GM23338 (cell line): ENCODE data around the gene MSH3. TPM values are rescaled to one million over a fixed set of nuclear protein-coding genes. Genes with fewer than 3 reads are reported as not detected.

Experiments
- ATAC-seq: fragments of 200-7000 bp; cut with Tn5 transposase; 3 replicates; pipeline ENCODE4 v1.9.1; 2020
- DNase-seq: peaks from one replicate; pipeline ENCODE4 v3.0.0-alpha.2; 2015; ENCODE audit warnings: low spot score
- H2AFZ ChIP-seq: fragments of 200-600 bp; sonication (generic); 2 replicates; pipeline ENCODE4 v1.8.0; 2016; ENCODE audit warnings: antibody characterized with exemption, mild to moderate bottlenecking, moderate library complexity
- H3F3A ChIP-seq: fragments of 200-600 bp; sonication (generic); replicated peaks from 2 replicates; pipeline ENCODE4 v1.8.0; 2017; ENCODE audit warnings: antibody characterized with exemption, mixed run types, low read depth
- H3K27ac ChIP-seq: fragments of 200-600 bp; sonication (generic); 2 replicates; pipeline ENCODE4 v1.6.1; 2016; ENCODE audit warnings: low read depth
- H3K27me3 ChIP-seq: fragments of 200-600 bp; sonication (generic); 2 replicates; pipeline ENCODE4 v1.8.0; 2016; ENCODE audit warnings: mild to moderate bottlenecking, mixed run types, moderate library complexity; ENCODE audit not compliant: insufficient read depth
- H3K36me3 ChIP-seq: fragments of 200-600 bp; sonication (generic); 2 replicates; pipeline ENCODE4 v1.8.0; 2016; ENCODE audit warnings: mild to moderate bottlenecking; ENCODE audit not compliant: insufficient read depth
- H3K4me1 ChIP-seq: fragments of 200-600 bp; sonication (generic); 2 replicates; pipeline ENCODE4 v1.8.0; 2016; ENCODE audit warnings: mild to moderate bottlenecking, moderate library complexity; ENCODE audit not compliant: insufficient read depth
- H3K4me2 ChIP-seq: fragments of 200-600 bp; sonication (generic); 2 replicates; pipeline ENCODE4 v1.7.1; 2017; ENCODE audit warnings: mixed run types
- H3K4me3 ChIP-seq: fragments of 200-600 bp; sonication (generic); 2 replicates; pipeline ENCODE4 v1.6.1; 2016; ENCODE audit warnings: mixed run types
- H3K79me2 ChIP-seq: fragments of 200-600 bp; sonication (generic); replicated peaks from 2 replicates; pipeline ENCODE4 v1.8.0; 2017; ENCODE audit warnings: mild to moderate bottlenecking; ENCODE audit not compliant: insufficient read depth
- H3K9me2 ChIP-seq: fragments of 200-600 bp; sonication (generic); 2 replicates; pipeline ENCODE4 v1.8.0; 2017; ENCODE audit not compliant: insufficient read depth
- H4K20me1 ChIP-seq: fragments of 200-600 bp; sonication (generic); replicated peaks from 2 replicates; pipeline ENCODE4 v1.8.0; 2017; ENCODE audit warnings: mild to moderate bottlenecking; ENCODE audit not compliant: insufficient read depth
- H3K27ac Mint-ChIP-seq: 2 replicates; pipeline ENCODE4 v1.8.0; 2020; ENCODE audit warnings: inconsistent platforms, mild to moderate bottlenecking, moderate library complexity, mixed read lengths
- H3K27me3 Mint-ChIP-seq: 3 replicates; pipeline ENCODE4 v1.8.0; 2022; ENCODE audit warnings: low read depth, mild to moderate bottlenecking, moderate library complexity, mixed read lengths, inconsistent platforms; ENCODE audit not compliant: insufficient read depth, poor library complexity
- H3K36me3 Mint-ChIP-seq: 3 replicates; pipeline ENCODE4 v1.8.0; 2021; ENCODE audit warnings: low read depth, mild to moderate bottlenecking, inconsistent platforms, moderate library complexity, mixed read lengths
- H3K4me1 Mint-ChIP-seq: 3 replicates; pipeline ENCODE4 v1.8.0; 2020; ENCODE audit warnings: mild to moderate bottlenecking, inconsistent platforms, mixed read lengths
- H3K4me3 Mint-ChIP-seq: 3 replicates; pipeline ENCODE4 v1.8.0; 2021; ENCODE audit warnings: moderate library complexity, mild to moderate bottlenecking, inconsistent platforms, mixed read lengths
- H3K9me3 Mint-ChIP-seq: 3 replicates; pipeline ENCODE4 v1.8.0; 2020; ENCODE audit warnings: moderate library complexity, mild to moderate bottlenecking, inconsistent platforms, mixed read lengths
- CREB1 ChIP-seq: fragments of 250-450 bp; sonication (Bioruptor Pico); IDR thresholded peaks from 2 replicates; pipeline ENCODE4 v1.5.0; 2020; ENCODE audit warnings: low read depth, mild to moderate bottlenecking, moderate library complexity
- CTCF ChIP-seq, 2 experiments: fragments of 200-600 bp in 1 of 2; sonication (generic) in 1 of 2; conservative IDR thresholded peaks; 2 replicates each; pipeline versions ENCODE4 v1.5.1 to v1.6.1; 2016 to 2017; ENCODE audit warnings: antibody characterized with exemption in 2 of 2, low read depth in 2 of 2, mild to moderate bottlenecking in 2 of 2, moderate library complexity in 1 of 2
- ETS1 ChIP-seq: IDR thresholded peaks from 2 replicates; pipeline ENCODE4 v1.6.1; 2016; ENCODE audit warnings: antibody characterized with exemption
- EZH2 ChIP-seq: fragments of 200-600 bp; sonication (generic); IDR thresholded peaks from one replicate; pipeline ENCODE4 v1.8.0; 2017; ENCODE audit warnings: antibody characterized with exemption, mild to moderate bottlenecking, low read depth; ENCODE audit not compliant: unreplicated experiment
- EZH2phosphoT487 ChIP-seq: fragments of 200-600 bp; sonication (generic); IDR thresholded peaks from one replicate; pipeline ENCODE4 v1.8.1; 2018; ENCODE audit warnings: antibody characterized with exemption; ENCODE audit not compliant: unreplicated experiment
- JUNB ChIP-seq: IDR thresholded peaks from one replicate; pipeline ENCODE4 v1.6.1; 2016; ENCODE audit warnings: antibody characterized with exemption; ENCODE audit not compliant: unreplicated experiment
- POLR2AphosphoS5 ChIP-seq: IDR thresholded peaks from 2 replicates; pipeline ENCODE4 v1.6.1; 2016; ENCODE audit warnings: antibody characterized with exemption, low read depth
- REST ChIP-seq: IDR thresholded peaks from one replicate; pipeline ENCODE4 v1.6.1; 2018; ENCODE audit warnings: antibody characterized with exemption; ENCODE audit not compliant: unreplicated experiment
- STAT1 ChIP-seq: IDR thresholded peaks from one replicate; pipeline ENCODE4 v1.6.1; 2016; ENCODE audit warnings: antibody characterized with exemption; ENCODE audit not compliant: unreplicated experiment
- ZNF114 ChIP-seq: fragments of 250-450 bp; sonication (Bioruptor Pico); IDR thresholded peaks from 2 replicates; pipeline ENCODE4 v1.5.0; 2020; ENCODE audit warnings: mild to moderate bottlenecking, moderate library complexity
- ZNF331 ChIP-seq: fragments of 250-450 bp; sonication (Bioruptor Pico); IDR thresholded peaks from 2 replicates; pipeline ENCODE4 v1.5.0; 2020; ENCODE audit warnings: low read depth, mild to moderate bottlenecking, moderate library complexity
- ZNF462 ChIP-seq: fragments of 250-450 bp; sonication (Bioruptor Pico); IDR thresholded peaks from 2 replicates; pipeline ENCODE4 v1.5.0; 2020; ENCODE audit warnings: mild to moderate bottlenecking, moderate library complexity
- polyA plus RNA-seq: library from polyadenylated mRNA; unstranded; fragments of >200 nt; fragmentation: Nextera tagmentation; extraction: Ambion mirVana; gene quantifications from 2 replicates; pipeline ENCODE4 v1.2.1, GENCODE V29; 2016
- total RNA-seq: library from RNA; depleted of rRNA; stranded (reverse); fragments of >200 nt; shearing (Covaris generic); gene quantifications from 2 replicates; pipeline ENCODE4 v1.2.3, GENCODE V29; 2014

The MSH3 gene
- total and polyA plus RNA-seq, 2 experiments from 2014 or later: 13.3 to 16.6 TPM

GRCh38 chr5:80877592-80877991 lies 223.1 kb downstream of the MSH3 start:
- no peaks in the 10 kb centered on the region for H3K9me3 Mint-ChIP-seq
- no peak overlapping the region for H3K27ac Mint-ChIP-seq
- no peaks in the 10 kb centered on the region for H3K27me3 ChIP-seq
- no peak overlapping the region for H3K4me3 ChIP-seq
- no peak for DNase-seq
- H3K9me2 ChIP-seq: no peaks in the 10 kb centered on the region
- H3K36me3 Mint-ChIP-seq: peaks cover 19% of the 10 kb centered on the region; the same call in 2 of the 3 replicates
- no peak overlapping the region for H3K4me2 ChIP-seq
- ATAC-seq: no peak
- H2AFZ ChIP-seq: no peak overlapping the region
- no peaks in the 10 kb centered on the region for H3F3A ChIP-seq
- no peaks in the 10 kb centered on the region for H3K4me1 Mint-ChIP-seq
- H3K27ac ChIP-seq: no peak overlapping the region
- no peaks in the 10 kb centered on the region for H3K79me2 ChIP-seq
- TF ChIP-seq STAT1: no peak
- no peak for TF ChIP-seq JUNB
- TF ChIP-seq CREB1: no peak
- no peak for TF ChIP-seq CTCF (conservative IDR thresholded peaks at IDR 0.05; ENCODE audit: low read depth in 2 of 2)
- no peak for TF ChIP-seq REST
- TF ChIP-seq ZNF114 (CRISPR knock-in tag): no peak
- TF ChIP-seq EZH2phosphoT487: no peak
- TF ChIP-seq ZNF462 (CRISPR knock-in tag): no peak
- TF ChIP-seq ZNF331 (CRISPR knock-in tag): no peak
- TF ChIP-seq ETS1: no peak
- no peak for TF ChIP-seq EZH2
- TF ChIP-seq POLR2AphosphoS5: no peak
- H3K36me3 ChIP-seq: no peaks in the 10 kb centered on the region; the same call in 1 of the 2 replicates
- no peak overlapping the region for H3K4me3 Mint-ChIP-seq
- peaks cover 3% of the 10 kb centered on the region for H3K27me3 Mint-ChIP-seq
- no peaks in the 10 kb centered on the region for H3K4me1 ChIP-seq
- H4K20me1 ChIP-seq: no peaks in the 10 kb centered on the region
